HG03442 (cell line): Measurements from ENCODE around the gene UBP1.
"Not testable (repeated sequence)": the region's sequence is repeated elsewhere in the genome, so short reads cannot be mapped to it uniquely, and the experiment has no call there.

ENCODE experiments used
- ATAC-seq: cut with Tn5 transposase; IDR thresholded peaks from one replicate; pipeline ENCODE4 v1.9.1; 2021; ENCODE audit warnings: mild to moderate bottlenecking, moderate library complexity; ENCODE audit not compliant: unreplicated experiment

UBP1 gene

DNA sequence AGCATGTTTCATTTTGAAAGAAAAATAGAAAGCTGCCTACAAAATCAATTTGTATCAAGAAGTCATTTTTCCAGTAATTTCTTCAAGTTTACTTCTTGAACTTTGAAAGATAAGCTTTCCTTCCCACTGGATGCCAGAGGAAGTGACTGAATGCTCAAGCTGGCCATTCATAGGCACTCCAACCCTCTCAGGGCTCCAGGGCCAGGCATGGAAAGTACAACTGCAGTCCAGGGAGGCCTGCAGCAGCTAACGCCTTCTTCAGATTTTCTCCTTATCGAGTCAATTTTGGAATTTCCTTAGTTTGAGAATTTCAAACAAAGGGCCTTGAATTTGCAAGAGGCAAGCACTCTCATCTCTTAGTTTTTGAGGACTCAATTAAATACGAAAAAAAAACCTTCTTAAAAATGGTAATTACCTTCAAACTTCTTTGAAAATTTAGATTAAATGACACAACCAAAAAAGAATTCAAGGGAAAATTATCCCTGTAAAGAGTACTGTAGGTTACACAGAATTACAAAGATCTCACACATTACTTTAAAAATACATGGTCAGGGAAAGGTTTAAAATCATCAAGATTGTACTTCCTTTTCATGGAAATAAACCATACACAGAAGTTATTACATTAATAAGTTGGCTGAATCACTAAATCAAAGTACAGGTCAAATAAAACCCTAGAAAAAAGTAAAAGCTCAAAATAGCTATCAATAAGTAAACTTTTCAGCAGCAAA, 2.5 kb downstream of the UBP1 start:
- no peak for ATAC-seq

- ATAC-seq, result no peak
Observed at GRCh38 chr3:33433843-33434242, 6.4 kb downstream of the UBP1 start.

DNA sequence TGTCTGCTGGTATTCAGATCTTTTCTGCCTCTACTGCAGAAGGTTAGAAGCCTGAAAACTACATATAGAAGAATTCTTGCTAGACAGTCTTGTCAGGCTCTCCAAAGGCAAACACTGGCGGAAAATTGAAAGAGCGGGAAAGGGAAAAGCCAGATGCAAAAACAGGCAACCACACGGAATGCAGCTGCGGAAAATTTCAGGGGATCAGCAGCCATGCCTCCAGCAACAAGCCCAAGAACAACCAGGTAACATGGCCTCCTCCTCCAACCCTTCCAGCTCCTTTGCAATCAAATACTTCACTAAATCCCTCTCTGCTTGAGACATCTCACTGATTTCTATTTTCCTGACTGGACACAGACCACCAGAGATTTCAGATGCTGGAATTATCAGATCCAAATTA, 9.6 kb downstream of the UBP1 start:
- no peak for ATAC-seq

DNA sequence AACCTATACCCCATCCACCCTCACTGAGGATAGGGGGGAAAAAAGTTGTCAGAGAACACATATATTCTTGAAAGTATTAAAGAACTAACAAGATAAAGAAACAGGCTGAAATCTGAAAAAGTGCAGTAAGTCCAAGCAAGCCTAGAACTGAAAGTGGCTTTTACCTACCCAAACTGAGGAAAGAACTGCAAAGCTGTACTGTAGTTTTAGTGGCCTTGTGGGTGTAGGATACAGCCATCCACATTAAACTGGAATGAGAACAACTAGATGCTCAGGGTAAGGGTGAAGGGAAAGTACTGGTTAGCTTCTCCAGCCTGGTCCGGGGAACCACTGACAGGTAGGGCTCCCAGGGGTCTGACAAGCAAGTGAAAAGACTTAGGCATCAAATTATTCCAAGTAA, 10.1 kb downstream of the UBP1 start:
- ATAC-seq, result no peak

DNA sequence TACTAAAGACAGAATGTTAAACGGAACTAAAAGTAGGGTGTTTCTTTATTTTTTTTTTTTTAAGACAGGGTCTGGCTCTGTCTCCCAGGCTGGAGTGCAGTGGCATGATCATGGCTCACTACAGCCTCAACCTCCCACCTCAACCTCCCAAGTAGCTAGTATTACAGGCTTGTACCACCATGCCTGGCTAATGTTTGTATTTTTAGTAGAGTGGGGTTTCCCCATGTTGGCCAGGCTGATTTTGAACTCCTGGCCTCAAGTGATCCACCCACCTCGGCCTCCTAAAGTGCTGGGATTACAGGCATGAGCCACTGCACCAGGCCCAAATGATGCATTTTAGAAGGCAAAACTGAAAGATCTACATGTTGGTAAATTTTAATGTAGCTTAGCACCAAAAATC, 10.9 kb downstream of the UBP1 start:
- ATAC-seq, result not testable (repeated sequence)

DNA sequence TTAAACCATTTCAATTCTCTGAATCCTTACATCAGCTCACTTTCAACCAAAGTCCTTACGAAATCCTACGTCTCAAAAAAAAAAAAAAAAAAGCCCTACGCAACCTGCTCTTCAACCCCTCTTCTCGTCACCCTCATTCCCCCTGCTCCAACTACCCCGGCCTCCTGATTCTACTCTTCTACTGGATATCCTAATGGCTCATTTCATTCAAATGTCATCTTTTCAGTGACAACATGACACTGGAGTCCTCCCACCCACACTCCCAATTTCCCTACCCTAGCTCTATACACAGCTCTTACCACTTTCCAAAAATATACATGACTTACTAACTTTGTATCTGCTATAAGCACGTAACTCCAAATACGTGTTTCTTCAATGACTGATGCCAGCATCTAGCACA, 11.5 kb downstream of the UBP1 start:
- ATAC-seq, result no peak

DNA sequence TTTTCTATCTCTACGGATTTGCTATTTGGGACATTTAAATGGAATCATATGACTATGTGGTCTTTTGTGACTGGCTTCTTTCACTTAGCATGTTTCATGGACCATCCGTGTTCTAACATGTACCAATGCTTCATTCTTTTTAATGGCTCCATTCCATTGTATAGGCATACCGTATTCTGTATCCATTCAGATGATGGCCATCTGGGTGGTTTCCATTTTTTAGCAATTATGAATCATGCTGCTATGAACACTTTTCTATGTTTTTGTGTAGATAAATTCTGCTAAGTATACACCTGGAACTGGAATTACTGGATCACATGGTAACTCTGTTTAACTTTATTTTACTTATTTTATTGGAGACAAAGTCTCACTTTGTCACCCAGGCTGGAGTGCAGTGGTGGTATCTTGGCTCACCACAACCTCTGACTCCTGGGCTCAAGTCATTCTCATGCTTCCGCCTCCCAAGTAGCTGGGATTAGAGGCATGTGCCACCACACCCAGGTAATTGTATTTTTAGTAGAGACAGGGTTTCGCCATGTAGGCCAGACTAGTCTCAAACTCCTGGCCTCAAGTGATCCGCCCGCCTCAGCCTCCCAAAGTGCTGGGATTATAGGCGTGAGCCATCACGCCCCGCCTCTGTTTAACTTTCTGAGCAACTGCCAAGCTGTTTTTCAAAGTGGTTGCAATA, 13.4 kb downstream of the UBP1 start:
- ATAC-seq, result no peak

DNA sequence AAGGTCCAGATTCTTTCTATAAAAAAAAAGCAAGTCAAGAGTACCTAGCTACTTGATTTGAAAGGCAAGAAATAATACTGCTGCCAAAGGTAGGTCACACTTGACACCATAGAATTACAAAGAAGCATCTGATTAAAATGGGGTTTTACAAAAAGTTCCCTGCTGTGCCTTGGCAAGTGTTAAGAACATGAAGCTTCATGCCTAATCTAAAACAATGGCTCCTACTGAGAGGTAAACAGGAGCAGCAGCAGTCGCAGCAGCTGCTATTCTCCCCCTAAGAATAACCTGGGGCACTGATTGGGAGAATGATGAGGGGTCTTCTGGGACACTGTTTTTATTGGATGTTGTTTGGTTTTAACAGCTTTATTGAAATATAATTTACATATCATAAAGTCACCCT, 14.1 kb downstream of the UBP1 start:
- no peak for ATAC-seq

- no peak for ATAC-seq
Observed at GRCh38 chr3:33425453-33425852, 14.8 kb downstream of the UBP1 start.

- no peak for ATAC-seq
Observed at GRCh38 chr3:33424606-33425452, 15.4 kb downstream of the UBP1 start.

DNA sequence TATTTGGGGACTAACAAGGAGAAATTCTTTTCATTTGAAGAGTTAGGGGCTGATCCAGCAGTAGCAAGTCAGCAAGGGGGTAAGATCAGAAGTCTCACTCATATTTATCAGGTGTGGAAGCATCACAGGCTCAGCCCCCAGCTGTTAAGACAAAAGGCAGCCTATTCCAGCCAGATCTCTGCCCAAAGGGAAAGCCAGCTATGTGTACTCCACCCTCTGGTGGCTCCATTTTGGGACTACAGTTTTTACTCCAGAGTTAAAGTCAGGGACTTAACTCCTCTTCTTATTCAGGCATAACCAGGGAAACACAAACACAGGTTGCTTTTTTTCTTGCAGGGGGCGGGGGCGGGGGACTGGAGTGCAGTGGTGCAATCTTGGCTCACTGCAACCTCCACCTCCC, 19.2 kb downstream of the UBP1 start:
- no peak for ATAC-seq

DNA sequence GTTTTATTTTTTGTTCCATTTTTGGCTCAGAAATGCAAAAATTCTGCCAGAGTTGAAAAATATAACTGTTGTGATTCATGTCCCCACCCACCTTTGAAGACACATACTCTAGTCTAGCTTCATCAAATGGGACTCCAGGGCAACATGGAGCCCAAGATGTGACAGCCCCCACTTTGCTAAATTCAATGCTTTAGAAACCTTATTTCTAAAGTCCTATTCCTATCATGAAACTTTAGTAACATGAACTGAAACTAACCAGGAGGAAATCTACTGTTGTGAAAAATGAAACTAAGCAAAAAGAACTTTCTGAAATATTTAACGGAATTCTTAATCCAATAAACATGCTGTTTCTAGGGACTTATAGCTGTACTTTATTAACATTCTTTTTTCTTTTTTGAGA, 20.3 kb downstream of the UBP1 start:
- no peak for ATAC-seq

- no peak for ATAC-seq
Observed at GRCh38 chr3:33417066-33417673, 23.0 kb downstream of the UBP1 start.

- ATAC-seq, result not testable (repeated sequence)
Observed at GRCh38 chr3:33410816-33411215, 29.4 kb downstream of the UBP1 start.

DNA sequence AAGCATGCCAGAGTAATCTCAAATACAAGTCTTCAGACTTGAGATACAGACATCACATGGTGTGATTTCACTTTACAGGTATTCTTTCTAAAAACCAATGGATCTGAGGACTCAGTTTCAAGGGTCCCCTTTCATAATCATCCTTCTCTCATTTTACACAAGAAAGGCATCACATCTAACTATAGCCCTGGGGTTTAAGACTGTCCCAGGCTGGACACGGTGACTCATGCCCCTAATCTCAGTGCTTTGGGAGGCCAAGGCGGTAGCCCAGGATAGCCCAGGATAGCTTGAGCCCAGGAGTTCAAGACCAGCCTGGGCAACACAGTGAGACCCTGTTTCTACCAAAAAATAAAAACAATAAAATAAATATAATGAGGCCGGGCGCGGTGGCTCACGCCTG, 36.4 kb downstream of the UBP1 start:
- ATAC-seq, result no peak

DNA sequence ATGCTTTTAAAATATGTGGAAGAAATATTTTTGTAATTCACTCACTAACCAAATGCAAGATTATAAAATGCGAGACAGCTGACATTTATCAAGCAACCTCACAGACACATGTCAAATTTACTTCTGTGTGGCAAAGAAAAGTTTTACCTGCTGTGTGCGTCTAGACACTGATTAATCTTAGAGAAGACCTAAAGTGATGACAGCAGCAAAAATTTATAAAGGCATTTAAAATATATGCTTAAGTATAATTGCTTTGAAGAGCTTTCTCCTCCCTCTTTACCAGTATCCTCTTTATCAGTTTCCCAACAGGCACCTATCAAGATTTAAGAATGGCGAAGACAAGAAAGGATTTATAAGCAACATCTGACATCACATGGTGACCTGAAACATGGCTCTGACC, 37.3 kb downstream of the UBP1 start:
- no peak for ATAC-seq

DNA sequence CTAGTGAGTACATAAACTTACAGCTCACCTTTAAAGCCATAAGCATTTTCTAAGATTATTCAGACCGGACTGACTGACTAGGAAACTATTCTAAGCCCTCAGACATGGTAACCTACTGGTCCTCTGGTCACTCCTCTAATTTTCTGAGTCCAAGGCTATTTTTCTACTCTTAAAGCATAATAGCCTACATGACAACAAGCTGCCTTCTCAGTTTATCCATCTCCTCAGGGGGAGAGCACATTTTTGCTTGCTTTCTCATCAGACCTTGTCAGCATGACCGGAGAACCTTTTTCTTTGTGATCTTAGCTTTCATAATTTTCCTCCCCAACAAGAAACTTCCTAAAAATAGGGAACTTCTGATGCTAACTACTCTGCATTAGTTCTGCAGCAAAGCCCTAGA, 38.4 kb downstream of the UBP1 start:
- ATAC-seq, result no peak

DNA sequence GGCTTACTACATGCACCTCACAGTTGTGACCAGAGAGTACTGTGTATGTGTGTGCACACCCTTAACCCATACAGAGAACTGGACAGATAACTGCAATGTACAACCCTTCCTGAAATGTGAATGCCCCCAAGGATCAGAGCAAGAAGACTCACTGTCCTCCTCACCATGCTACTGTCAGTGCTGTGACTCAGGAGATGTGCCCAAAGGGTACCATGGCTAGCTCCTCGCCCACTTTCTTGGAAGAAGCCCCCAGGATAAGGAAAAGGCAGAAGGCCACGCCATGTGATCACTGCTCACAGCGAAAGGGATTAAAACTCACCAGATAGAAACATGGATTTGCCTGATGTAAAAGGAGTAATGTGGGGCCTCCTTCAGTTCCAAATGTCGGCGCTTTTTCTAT, 41.8 kb downstream of the UBP1 start:
- ATAC-seq, result no peak

- ATAC-seq, result no peak
Observed at GRCh38 chr3:33395900-33396299, 44.3 kb downstream of the UBP1 start.

GRCh38 chr3:33394403-33395054, 45.7 kb downstream of the UBP1 start:
- no peak for ATAC-seq

DNA sequence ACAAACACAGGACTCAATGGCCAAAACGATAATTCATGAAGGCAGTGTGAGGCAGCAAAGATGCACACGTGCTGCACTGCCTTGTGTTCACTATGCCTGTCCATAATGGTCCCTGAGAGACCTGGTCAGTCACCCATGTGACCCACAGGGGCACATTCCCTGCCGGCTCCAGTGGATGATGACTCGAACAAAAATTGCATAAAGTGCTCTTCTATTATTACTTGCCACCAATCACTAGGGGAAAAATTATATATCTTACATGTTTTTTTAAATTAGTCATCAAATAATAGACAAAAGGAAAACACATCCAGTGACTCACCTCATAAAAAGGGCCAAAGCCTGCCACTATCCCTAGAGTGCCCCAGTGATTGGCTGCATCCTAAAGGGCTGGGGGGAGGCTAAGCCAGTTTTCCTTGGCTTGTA, 47.5 kb downstream of the UBP1 start:
- no peak for ATAC-seq
